Measurements from ENCODE around the gene BCL6. TPM values are rescaled to one million over a fixed set of nuclear protein-coding genes. Genes with fewer than 3 reads are reported as not detected.

BCL6 gene
- total and polyA plus RNA-seq, 9 of the 15 experiments (the other 6 are each of a cell fraction or from before 2014, with no cell fraction given), result 0.08 to 3.5 (median 1.6) TPM

DNA sequence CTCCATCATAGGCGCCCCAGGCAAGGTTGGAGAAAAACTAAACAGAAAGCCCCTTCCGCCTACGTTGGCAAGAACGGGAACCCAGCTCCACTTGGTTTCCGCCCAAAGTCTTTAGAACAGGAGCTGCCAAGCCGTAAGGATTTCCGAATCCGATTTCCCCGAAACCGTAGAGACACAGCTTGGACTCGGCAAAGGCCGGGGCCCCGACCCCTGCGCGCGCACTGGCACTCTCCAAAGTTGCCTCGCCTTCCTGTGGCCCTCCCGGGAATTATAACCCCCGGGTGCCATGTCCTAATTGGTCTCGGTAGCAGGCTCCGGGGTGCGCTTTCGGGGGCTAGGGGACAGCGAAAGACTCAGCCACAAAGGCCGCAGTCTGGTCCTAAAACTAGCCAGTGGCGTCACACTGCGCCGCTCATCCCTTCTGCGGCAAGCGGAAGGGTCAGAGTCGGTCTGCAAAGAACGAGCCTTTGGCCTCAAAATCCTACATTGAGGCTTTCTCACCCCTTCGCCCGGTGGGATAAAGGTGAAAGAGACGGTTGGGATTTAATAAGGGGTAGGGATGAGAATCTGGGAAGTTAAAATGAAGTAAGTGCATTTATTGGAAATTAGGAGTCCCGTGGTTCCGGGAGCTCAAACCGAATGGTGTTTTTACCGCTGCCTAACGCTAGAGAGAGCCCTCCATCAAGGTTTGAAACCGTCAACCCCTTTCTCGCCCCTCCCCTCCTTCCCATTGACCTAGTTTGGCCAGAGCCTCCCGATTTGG, 6.8 kb downstream of the BCL6 start (continued):
- TF ChIP-seq, protein P1, sequence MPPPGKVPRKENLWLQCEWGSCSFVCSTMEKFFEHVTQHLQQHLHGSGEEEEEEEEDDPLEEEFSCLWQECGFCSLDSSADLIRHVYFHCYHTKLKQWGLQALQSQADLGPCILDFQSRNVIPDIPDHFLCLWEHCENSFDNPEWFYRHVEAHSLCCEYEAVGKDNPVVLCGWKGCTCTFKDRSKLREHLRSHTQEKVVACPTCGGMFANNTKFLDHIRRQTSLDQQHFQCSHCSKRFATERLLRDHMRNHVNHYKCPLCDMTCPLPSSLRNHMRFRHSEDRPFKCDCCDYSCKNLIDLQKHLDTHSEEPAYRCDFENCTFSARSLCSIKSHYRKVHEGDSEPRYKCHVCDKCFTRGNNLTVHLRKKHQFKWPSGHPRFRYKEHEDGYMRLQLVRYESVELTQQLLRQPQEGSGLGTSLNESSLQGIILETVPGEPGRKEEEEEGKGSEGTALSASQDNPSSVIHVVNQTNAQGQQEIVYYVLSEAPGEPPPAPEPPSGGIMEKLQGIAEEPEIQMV (tag; conservative IDR thresholded peaks at IDR 0.05; ENCODE audit: low read depth), result peak; percentile 66; the same call in 1 of the 2 replicates
- TF ChIP-seq, protein P2, sequence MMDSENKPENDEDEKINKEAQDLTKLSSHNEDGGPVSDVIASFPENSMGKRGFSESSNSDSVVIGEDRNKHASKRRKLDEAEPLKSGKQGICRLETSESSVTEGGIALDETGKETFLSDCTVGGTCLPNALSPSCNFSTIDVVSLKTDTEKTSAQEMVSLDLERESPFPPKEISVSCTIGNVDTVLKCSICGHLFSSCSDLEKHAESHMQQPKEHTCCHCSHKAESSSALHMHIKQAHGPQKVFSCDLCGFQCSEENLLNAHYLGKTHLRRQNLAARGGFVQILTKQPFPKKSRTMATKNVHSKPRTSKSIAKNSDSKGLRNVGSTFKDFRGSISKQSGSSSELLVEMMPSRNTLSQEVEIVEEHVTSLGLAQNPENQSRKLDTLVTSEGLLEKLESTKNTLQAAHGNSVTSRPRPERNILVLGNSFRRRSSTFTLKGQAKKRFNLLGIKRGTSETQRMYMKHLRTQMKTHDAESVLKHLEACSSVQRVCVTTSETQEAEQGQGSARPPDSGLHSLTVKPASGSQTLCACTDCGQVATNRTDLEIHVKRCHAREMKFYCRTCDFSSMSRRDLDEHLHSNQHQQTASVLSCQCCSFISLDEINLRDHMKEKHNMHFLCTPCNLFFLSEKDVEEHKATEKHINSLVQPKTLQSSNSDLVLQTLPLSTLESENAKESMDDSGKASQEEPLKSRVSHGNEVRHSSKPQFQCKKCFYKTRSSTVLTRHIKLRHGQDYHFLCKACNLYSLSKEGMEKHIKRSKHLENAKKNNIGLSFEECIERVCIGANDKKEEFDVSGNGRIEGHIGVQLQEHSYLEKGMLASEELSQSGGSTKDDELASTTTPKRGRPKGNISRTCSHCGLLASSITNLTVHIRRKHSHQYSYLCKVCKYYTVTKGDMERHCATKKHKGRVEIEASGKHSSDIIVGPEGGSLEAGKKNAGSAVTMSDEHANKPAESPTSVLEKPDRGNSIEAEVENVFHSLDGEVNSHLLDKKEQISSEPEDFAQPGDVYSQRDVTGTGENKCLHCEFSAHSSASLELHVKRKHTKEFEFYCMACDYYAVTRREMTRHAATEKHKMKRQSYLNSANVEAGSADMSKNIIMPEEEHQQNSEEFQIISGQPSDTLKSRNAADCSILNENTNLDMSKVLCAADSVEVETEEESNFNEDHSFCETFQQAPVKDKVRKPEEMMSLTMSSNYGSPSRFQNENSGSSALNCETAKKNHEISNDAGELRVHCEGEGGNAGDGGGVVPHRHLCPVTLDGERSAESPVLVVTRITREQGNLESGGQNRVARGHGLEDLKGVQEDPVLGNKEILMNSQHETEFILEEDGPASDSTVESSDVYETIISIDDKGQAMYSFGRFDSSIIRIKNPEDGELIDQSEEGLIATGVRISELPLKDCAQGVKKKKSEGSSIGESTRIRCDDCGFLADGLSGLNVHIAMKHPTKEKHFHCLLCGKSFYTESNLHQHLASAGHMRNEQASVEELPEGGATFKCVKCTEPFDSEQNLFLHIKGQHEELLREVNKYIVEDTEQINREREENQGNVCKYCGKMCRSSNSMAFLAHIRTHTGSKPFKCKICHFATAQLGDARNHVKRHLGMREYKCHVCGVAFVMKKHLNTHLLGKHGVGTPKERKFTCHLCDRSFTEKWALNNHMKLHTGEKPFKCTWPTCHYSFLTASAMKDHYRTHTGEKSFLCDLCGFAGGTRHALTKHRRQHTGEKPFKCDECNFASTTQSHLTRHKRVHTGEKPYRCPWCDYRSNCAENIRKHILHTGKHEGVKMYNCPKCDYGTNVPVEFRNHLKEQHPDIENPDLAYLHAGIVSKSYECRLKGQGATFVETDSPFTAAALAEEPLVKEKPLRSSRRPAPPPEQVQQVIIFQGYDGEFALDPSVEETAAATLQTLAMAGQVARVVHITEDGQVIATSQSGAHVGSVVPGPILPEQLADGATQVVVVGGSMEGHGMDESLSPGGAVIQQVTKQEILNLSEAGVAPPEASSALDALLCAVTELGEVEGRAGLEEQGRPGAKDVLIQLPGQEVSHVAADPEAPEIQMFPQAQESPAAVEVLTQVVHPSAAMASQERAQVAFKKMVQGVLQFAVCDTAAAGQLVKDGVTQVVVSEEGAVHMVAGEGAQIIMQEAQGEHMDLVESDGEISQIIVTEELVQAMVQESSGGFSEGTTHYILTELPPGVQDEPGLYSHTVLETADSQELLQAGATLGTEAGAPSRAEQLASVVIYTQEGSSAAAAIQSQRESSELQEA (IDR thresholded peaks at IDR 0.05; ENCODE audit: low read depth), result no peak
- TF ChIP-seq HNRNPUL1 (IDR thresholded peaks at IDR 0.05; ENCODE audit: low read length) (no peak), PML (IDR thresholded peaks at IDR 0.05; ENCODE audit: low read length) (no peak), ATF1 (CRISPR knock-in tag; IDR thresholded peaks at IDR 0.05) (no peak), ATF1 (tag; IDR thresholded peaks at IDR 0.05) (peak; percentile 71; the same call in 1 of the 2 replicates), RAD21 (CRISPR knock-in tag; conservative IDR thresholded peaks at IDR 0.05 in 1 of 2, IDR thresholded peaks at IDR 0.05 in 1 of 2) (peak; percentile 80 to 81), SOX6 (IDR thresholded peaks at IDR 0.05) (no peak), MAZ (CRISPR knock-in tag; conservative IDR thresholded peaks at IDR 0.05 in 1 of 2, IDR thresholded peaks at IDR 0.05 in 1 of 2) (peak; percentile 23 to 80; a peak in 1 of 4 replicates), ATF7 (IDR thresholded peaks at IDR 0.05) (0 out of 2 replicates have a peak, but pooled peaks have one; percentile 31)
- TF ChIP-seq, protein P3, sequence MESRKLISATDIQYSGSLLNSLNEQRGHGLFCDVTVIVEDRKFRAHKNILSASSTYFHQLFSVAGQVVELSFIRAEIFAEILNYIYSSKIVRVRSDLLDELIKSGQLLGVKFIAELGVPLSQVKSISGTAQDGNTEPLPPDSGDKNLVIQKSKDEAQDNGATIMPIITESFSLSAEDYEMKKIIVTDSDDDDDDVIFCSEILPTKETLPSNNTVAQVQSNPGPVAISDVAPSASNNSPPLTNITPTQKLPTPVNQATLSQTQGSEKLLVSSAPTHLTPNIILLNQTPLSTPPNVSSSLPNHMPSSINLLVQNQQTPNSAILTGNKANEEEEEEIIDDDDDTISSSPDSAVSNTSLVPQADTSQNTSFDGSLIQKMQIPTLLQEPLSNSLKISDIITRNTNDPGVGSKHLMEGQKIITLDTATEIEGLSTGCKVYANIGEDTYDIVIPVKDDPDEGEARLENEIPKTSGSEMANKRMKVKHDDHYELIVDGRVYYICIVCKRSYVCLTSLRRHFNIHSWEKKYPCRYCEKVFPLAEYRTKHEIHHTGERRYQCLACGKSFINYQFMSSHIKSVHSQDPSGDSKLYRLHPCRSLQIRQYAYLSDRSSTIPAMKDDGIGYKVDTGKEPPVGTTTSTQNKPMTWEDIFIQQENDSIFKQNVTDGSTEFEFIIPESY (CRISPR knock-in tag; IDR thresholded peaks at IDR 0.05), result peak; percentile 81; the same call in 1 of the 2 replicates
- TF ChIP-seq, protein P4, sequence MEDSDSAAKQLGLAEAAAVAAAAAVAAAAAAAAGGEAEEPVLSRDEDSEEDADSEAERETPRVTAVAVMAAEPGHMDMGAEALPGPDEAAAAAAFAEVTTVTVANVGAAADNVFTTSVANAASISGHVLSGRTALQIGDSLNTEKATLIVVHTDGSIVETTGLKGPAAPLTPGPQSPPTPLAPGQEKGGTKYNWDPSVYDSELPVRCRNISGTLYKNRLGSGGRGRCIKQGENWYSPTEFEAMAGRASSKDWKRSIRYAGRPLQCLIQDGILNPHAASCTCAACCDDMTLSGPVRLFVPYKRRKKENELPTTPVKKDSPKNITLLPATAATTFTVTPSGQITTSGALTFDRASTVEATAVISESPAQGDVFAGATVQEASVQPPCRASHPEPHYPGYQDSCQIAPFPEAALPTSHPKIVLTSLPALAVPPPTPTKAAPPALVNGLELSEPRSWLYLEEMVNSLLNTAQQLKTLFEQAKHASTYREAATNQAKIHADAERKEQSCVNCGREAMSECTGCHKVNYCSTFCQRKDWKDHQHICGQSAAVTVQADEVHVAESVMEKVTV (CRISPR knock-in tag; IDR thresholded peaks at IDR 0.05), result peak; percentile 58
